Measurements from ENCODE around the gene CDC42BPB. TPM values are rescaled to one million over a fixed set of nuclear protein-coding genes. Genes with fewer than 3 reads are reported as not detected.

CDC42BPB gene
- total RNA-seq, 1 donor from 2014 or later, result 187 TPM

- Mint-ChIP-seq H3K4me1 (ENCODE audit: unreplicated experiment) (peaks cover 7% of the 10 kb centered on the region), H3K27me3 (ENCODE audit: unreplicated experiment) (peaks cover 16% of the 10 kb centered on the region), H3K9me3 (ENCODE audit: unreplicated experiment) (no peaks in the 10 kb centered on the region), H3K27ac (ENCODE audit: unreplicated experiment) (no peak overlapping the region), H3K4me3 (ENCODE audit: unreplicated experiment) (no peak overlapping the region), H3K36me3 (ENCODE audit: low read depth, unreplicated experiment) (no peaks in the 10 kb centered on the region)
- DNase-seq (ENCODE audit: low spot score), result no peak
- no peak for TF ChIP-seq CTCF (IDR thresholded peaks at IDR 0.05; ENCODE audit: unreplicated experiment)
These were observed 46.4 kb upstream of the CDC42BPB start for GRCh38 chr14:103103461-103104388.

GRCh38 chr14:103102689-103103260 lies 45.4 kb upstream of the CDC42BPB start:
- H3K4me1 Mint-ChIP-seq (ENCODE audit: unreplicated experiment), result peaks cover 7% of the 10 kb centered on the region
- no peak for DNase-seq (ENCODE audit: low spot score)
- H3K4me3 Mint-ChIP-seq (ENCODE audit: unreplicated experiment), result no peak overlapping the region
- TF ChIP-seq CTCF (IDR thresholded peaks at IDR 0.05; ENCODE audit: unreplicated experiment), result no peak
- peaks cover 16% of the 10 kb centered on the region for H3K27me3 Mint-ChIP-seq (ENCODE audit: unreplicated experiment)
- H3K36me3 Mint-ChIP-seq (ENCODE audit: low read depth, unreplicated experiment), result no peaks in the 10 kb centered on the region
- no peaks in the 10 kb centered on the region for H3K9me3 Mint-ChIP-seq (ENCODE audit: unreplicated experiment)
- no peak overlapping the region for H3K27ac Mint-ChIP-seq (ENCODE audit: unreplicated experiment)

- no peaks in the 10 kb centered on the region for H3K36me3 Mint-ChIP-seq (ENCODE audit: low read depth, unreplicated experiment)
These were observed 44.8 kb upstream of the CDC42BPB start for GRCh38 chr14:103101963-103102688.

GRCh38 chr14:103101257-103101962 lies 44.1 kb upstream of the CDC42BPB start:
- TF ChIP-seq CTCF (IDR thresholded peaks at IDR 0.05; ENCODE audit: unreplicated experiment), result no peak
- Mint-ChIP-seq H3K27ac (ENCODE audit: unreplicated experiment) (no peak overlapping the region), H3K4me3 (ENCODE audit: unreplicated experiment) (peak overlapping the region; percentile 32), H3K9me3 (ENCODE audit: unreplicated experiment) (no peaks in the 10 kb centered on the region), H3K36me3 (ENCODE audit: low read depth, unreplicated experiment) (no peaks in the 10 kb centered on the region), H3K27me3 (ENCODE audit: unreplicated experiment) (peaks cover 20% of the 10 kb centered on the region), H3K4me1 (ENCODE audit: unreplicated experiment) (peaks cover 7% of the 10 kb centered on the region)
- no peak for DNase-seq (ENCODE audit: low spot score)

More at GRCh38 chr14:103101963-103102688, 44.8 kb upstream of the CDC42BPB start:
- no peak for DNase-seq (ENCODE audit: low spot score)
- no peak overlapping the region for H3K27ac Mint-ChIP-seq (ENCODE audit: unreplicated experiment)
- peaks cover 16% of the 10 kb centered on the region for H3K27me3 Mint-ChIP-seq (ENCODE audit: unreplicated experiment)
- peaks cover 7% of the 10 kb centered on the region for H3K4me1 Mint-ChIP-seq (ENCODE audit: unreplicated experiment)
- TF ChIP-seq CTCF (IDR thresholded peaks at IDR 0.05; ENCODE audit: unreplicated experiment), result no peak
- H3K9me3 Mint-ChIP-seq (ENCODE audit: unreplicated experiment), result no peaks in the 10 kb centered on the region
- H3K4me3 Mint-ChIP-seq (ENCODE audit: unreplicated experiment), result no peak overlapping the region
